Measurements from ENCODE around the gene CENPA.
"Not testable (repeated sequence)": the region's sequence is repeated elsewhere in the genome, so short reads cannot be mapped to it uniquely, and the experiment has no call there.

The CENPA gene

GRCh38 chr2:26758790-26759321, 27.0 kb upstream of the CENPA start:
- intact Hi-C loops (cut with DNase I) = no loop called here
- no peak for DNase-seq

- DNase-seq = no peak
- intact Hi-C loops (cut with DNase I) = no loop called here
Measured at GRCh38 chr2:26759845-26760244, 26.0 kb upstream of the CENPA start.

GRCh38 chr2:26760991-26761390, 24.9 kb upstream of the CENPA start:
- DNase-seq; intact Hi-C loops (cut with DNase I): not testable (repeated sequence)

GRCh38 chr2:26763019-26763418, 22.8 kb upstream of the CENPA start:
- intact Hi-C loops (cut with DNase I) = no loop called here
- DNase-seq = no peak

GRCh38 chr2:26764078-26764887, 21.6 kb upstream of the CENPA start, which contains the start of gene SLC35F6:
Gene SLC35F6 (plus strand): TSS chr2:26764284. CDS start chr2:26764350, 66 bp downstream.
- intact Hi-C loops (cut with DNase I) = no loop called here
- DNase-seq = peak; percentile 44 to 95 (median 88)

GRCh38 chr2:26764906-26765305, 20.9 kb upstream of the CENPA start:
- no peak for DNase-seq
- intact Hi-C loops (cut with DNase I) = no loop called here

- intact Hi-C loops (cut with DNase I) = no loop called here
- no peak for DNase-seq
Measured at GRCh38 chr2:26765475-26766200, 20.2 kb upstream of the CENPA start.

- intact Hi-C loops (cut with DNase I) = no loop called here
Measured at GRCh38 chr2:26767129-26767528, 18.7 kb upstream of the CENPA start.

GRCh38 chr2:26767894-26768487, 17.9 kb upstream of the CENPA start:
- DNase-seq = no peak
- intact Hi-C loops (cut with DNase I) = no loop called here

More at GRCh38 chr2:26767129-26767528, 18.7 kb upstream of the CENPA start:
- DNase-seq = no peak

GRCh38 chr2:26768759-26769088, 17.1 kb upstream of the CENPA start:
- intact Hi-C loops (cut with DNase I) = no loop called here
- no peak for DNase-seq

- peak; percentile 21 to 83 (median 62) for DNase-seq
- intact Hi-C loops (cut with DNase I) = no loop called here
Measured at GRCh38 chr2:26769089-26769761, 16.6 kb upstream of the CENPA start.

GRCh38 chr2:26770986-26771586, 14.8 kb upstream of the CENPA start:
- DNase-seq = peak in 41 of 42 donors; percentile 17 to 90 (median 71)
- intact Hi-C loops (cut with DNase I) = no loop called here

GRCh38 chr2:26772064-26773001, 13.5 kb upstream of the CENPA start:
- DNase-seq = peak; percentile 49 to 91 (median 78)
- intact Hi-C loops (cut with DNase I) = no loop called here

- intact Hi-C loops (cut with DNase I) = no loop called here
- no peak for DNase-seq
Measured at GRCh38 chr2:26776195-26776800, 9.6 kb upstream of the CENPA start.

GRCh38 chr2:26778098-26778497, 7.8 kb upstream of the CENPA start:
- intact Hi-C loops (cut with DNase I) = no loop called here
- no peak for DNase-seq

GRCh38 chr2:26778507-26778906, 7.3 kb upstream of the CENPA start:
- intact Hi-C loops (cut with DNase I) = no loop called here
- DNase-seq = no peak

GRCh38 chr2:26780203-26780760, 5.6 kb upstream of the CENPA start:
- DNase-seq = peak in 1 of 42 donors; percentile 15
- intact Hi-C loops (cut with DNase I) = no loop called here

Measured in head of caudate nucleus (tissue), 42 donors.